GM12878 (cell line): ENCODE results near the gene IGF2R. TPM values are rescaled to one million over a fixed set of nuclear protein-coding genes. Genes with fewer than 3 reads are reported as not detected.
A peak's percentile ranks its signal among the peaks of the same experiment; 100 is the strongest.

Experiments used
- ATAC-seq: fragments of 200-7000 bp; cut with Tn5 transposase; 3 replicates; pipeline ENCODE4 v1.9.1; 2020; ENCODE audit warnings: mild to moderate bottlenecking, moderate library complexity
- BruUV-seq: library from RNA; stranded (reverse); fragments of 400-500 nt; replicated peaks from 2 replicates; lab custom pipeline; 2021; lab: Mats Ljungman, UMichigan
- CTCF ChIA-PET: fragments of 300-600 bp; sonication (Branson Sonifier 250); formaldehyde crosslinking; extraction: SDS; loops from one replicate; lab custom pipeline; 2021; ENCODE audit warnings: inconsistent platforms; lab: Yijun Ruan, JAX
- POLR2A ChIA-PET: fragments of 350-600 bp; formaldehyde crosslinking; extraction: SDS; loops from one replicate; lab custom pipeline; 2021; ENCODE audit warnings: inconsistent platforms; lab: Charles Lee
- RAD21 ChIA-PET: fragments of 300-600 bp; sonication (Branson Sonifier 250); formaldehyde crosslinking; loops from one replicate; lab custom pipeline; 2023; ENCODE audit warnings: antibody characterized with exemption; ENCODE audit not compliant: unreplicated experiment; lab: Charles Lee
- SMC1A ChIA-PET: fragments of 300-600 bp; sonication (Branson Sonifier 250); formaldehyde crosslinking; loops from one replicate; lab custom pipeline; 2023; ENCODE audit not compliant: unreplicated experiment, uncharacterized antibody; lab: Charles Lee
- DNase-seq: peaks from one replicate; pipeline ENCODE4 v3.0.0-alpha.2; 2011; ENCODE audit warnings: low read depth, low spot score
- FAIRE-seq: peaks from 3 replicates; lab custom pipeline; 2011; peaks lifted over from hg19 to GRCh38; lab: Jason Lieb, UNC
- H2AFZ ChIP-seq: 2 replicates; pipeline ENCODE4 v1.6.0; 2011; ENCODE audit warnings: low read depth, low read length, control low read depth; ENCODE audit not compliant: control insufficient read depth
- H3K27ac ChIP-seq: 2 replicates; pipeline ENCODE4 v1.5.1; 2011; ENCODE audit warnings: control low read depth; ENCODE audit not compliant: control insufficient read depth, insufficient read depth
- H3K27me3 ChIP-seq, 2 experiments: replicated peaks in 1 of 2; 2 replicates each; pipeline versions ENCODE4 v1.6.0 to v1.6.1; 2011; ENCODE audit warnings: low read length in 1 of 2; ENCODE audit not compliant: control insufficient read depth in 2 of 2, insufficient read depth in 2 of 2
- H3K36me3 ChIP-seq, 2 experiments: 2 replicates each; pipeline ENCODE4 v1.5.1; 2011; ENCODE audit warnings: low read length in 1 of 2; ENCODE audit not compliant: control insufficient read depth in 2 of 2, insufficient read depth in 2 of 2
- H3K4me1 ChIP-seq: 2 replicates; pipeline ENCODE4 v1.6.1; 2011; ENCODE audit warnings: mild to moderate bottlenecking, low read length, moderate library complexity, mixed read lengths; ENCODE audit not compliant: control insufficient read depth, insufficient read depth
- H3K4me2 ChIP-seq: 2 replicates; pipeline ENCODE4 v1.6.0; 2011; ENCODE audit warnings: control low read depth; ENCODE audit not compliant: control insufficient read depth, insufficient read depth
- H3K4me3 ChIP-seq: fragments of 200-600 bp; sonication (generic); 2 replicates; pipeline ENCODE4 v1.5.1; 2016
- H3K79me2 ChIP-seq: 2 replicates; pipeline ENCODE4 v1.6.0; 2011; ENCODE audit warnings: low read length; ENCODE audit not compliant: control insufficient read depth, insufficient read depth
- H3K9ac ChIP-seq: 2 replicates; pipeline ENCODE4 v1.8.0; 2011; ENCODE audit warnings: low read length, control low read depth, mixed read lengths; ENCODE audit not compliant: control insufficient read depth, insufficient read depth
- H3K9me3 ChIP-seq: replicated peaks from 3 replicates; pipeline ENCODE4 v1.5.1; 2011; ENCODE audit warnings: mild to moderate bottlenecking, low read length; ENCODE audit not compliant: control insufficient read depth, insufficient read depth
- H4K20me1 ChIP-seq: 2 replicates; pipeline ENCODE4 v1.6.0; 2011; ENCODE audit not compliant: control insufficient read depth, insufficient read depth
- BHLHE40 ChIP-seq, 2 experiments: fragments of 450-650 bp in 1 of 2; IDR thresholded peaks; 2 replicates each; pipeline ENCODE4 v1.6.1; 2011 to 2017; ENCODE audit warnings: low read depth in 2 of 2, borderline replicate concordance in 1 of 2, improper control_type of control experiment in 1 of 2, low read length in 1 of 2, mild to moderate bottlenecking in 1 of 2
- HDAC6 ChIP-seq: fragments of 200-600 bp; sonication (generic); IDR thresholded peaks from one replicate; pipeline ENCODE4 v1.8.0; 2017; ENCODE audit warnings: antibody characterized with exemption; ENCODE audit not compliant: unreplicated experiment
- SMC3 ChIP-seq: IDR thresholded peaks from 2 replicates; pipeline ENCODE4 v1.6.1; 2011; ENCODE audit warnings: low read length, improper control_type of control experiment, borderline replicate concordance
- SPI1 ChIP-seq: IDR thresholded peaks from 2 replicates; pipeline ENCODE4 v1.6.1; 2011; ENCODE audit warnings: low read depth, mild to moderate bottlenecking, low read length, moderate library complexity, borderline replicate concordance; ENCODE audit not compliant: insufficient read depth
- WGBS: methylation state at CpG from one replicate; pipeline ENCODE4 v1.1.6; 2016; ENCODE audit warnings: low lambda C conversion rate; ENCODE audit not compliant: insufficient replicate concordance, insufficient coverage; ENCODE audit errors: missing lambda C conversion rate; 5-methylcytosine and 5-hydroxymethylcytosine counted together
- in situ Hi-C: fragments of 300-500 bp; cut with MboI; formaldehyde crosslinking; loops from 9 replicates; pipeline ENCODE4 v1.14.3; 2018; ENCODE audit warnings: mixed read lengths
- intact Hi-C: fragments of 100-400 bp; cut with micrococcal nuclease; formaldehyde crosslinking; loops from one replicate; pipeline ENCODE4 v1.14.2; 2022; ENCODE audit not compliant: unreplicated experiment
- polyA plus RNA-seq, 11 experiments: library from polyadenylated mRNA; depleted of rRNA in 4 of 11; unstranded in 6 of 11; stranded (reverse) in 5 of 11; fragments of >200 nt; fragmentation: Nextera tagmentation in 4 of 11; fragmentation: Illumina TruSeq in 1 of 11; extraction: Ambion mirVana in 4 of 11; extraction: Trizol in 1 of 11; gene quantifications; 1 replicate in 1 of 11; 2 replicates in 10 of 11; pipeline versions ENCODE4 v1.2.1 to v1.2.3, GENCODE V29; 2011 to 2016; ENCODE audit warnings: inconsistent platforms in 2 of 11, missing spikeins in 2 of 11, low read depth in 1 of 11
- total RNA-seq, 4 experiments: library from RNA; depleted of rRNA in 3 of 4; stranded (reverse); fragments of >200 nt in 3 of 4; fragmentation: Illumina TruSeq in 1 of 4; extraction: Trizol in 1 of 4; gene quantifications; 2 replicates each; pipeline versions ENCODE4 v1.2.1 to v1.2.3, GENCODE V29; 2013 to 2021
- TF ChIP-seq, protein P1 (sequence below): IDR thresholded peaks from 2 replicates; pipeline ENCODE4 v1.6.1; 2011; ENCODE audit warnings: borderline replicate concordance, low read depth, mild to moderate bottlenecking, moderate library complexity, low read length; ENCODE audit not compliant: insufficient read depth, poor library complexity, severe bottlenecking

IGF2R gene
- total and polyA plus RNA-seq, 10 of the 15 experiments (the other 5 are each of a cell fraction or from before 2014, with no cell fraction given), result 1.00 to 40.1 (median 16.8) TPM

DNA sequence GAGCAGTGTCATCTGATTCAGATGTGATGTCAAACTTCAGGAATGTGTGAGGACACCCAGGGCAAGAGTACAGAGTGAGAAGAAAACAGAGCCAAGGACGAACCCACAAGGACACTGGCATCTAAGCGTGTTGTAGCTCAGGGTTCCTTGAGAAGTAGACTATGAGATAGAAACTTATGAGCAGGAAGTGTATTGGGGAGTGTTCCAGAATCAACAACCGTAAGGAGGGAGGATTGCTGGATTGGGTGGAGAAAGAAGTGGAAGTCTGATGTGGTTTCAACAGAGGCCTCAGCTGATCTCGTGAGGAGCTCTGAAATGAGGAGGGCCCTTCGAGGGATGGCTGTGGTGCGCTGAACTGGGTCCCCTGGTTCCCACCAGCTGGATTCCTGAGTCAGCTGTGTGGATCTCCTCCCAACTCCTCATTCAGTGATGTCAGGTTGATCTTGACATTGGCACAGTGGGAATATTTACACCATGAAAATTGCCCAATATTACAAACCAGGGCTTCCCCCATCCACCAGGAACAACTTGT lies 25.7 kb upstream of the IGF2R start (continued):
- TF ChIP-seq, protein P1, sequence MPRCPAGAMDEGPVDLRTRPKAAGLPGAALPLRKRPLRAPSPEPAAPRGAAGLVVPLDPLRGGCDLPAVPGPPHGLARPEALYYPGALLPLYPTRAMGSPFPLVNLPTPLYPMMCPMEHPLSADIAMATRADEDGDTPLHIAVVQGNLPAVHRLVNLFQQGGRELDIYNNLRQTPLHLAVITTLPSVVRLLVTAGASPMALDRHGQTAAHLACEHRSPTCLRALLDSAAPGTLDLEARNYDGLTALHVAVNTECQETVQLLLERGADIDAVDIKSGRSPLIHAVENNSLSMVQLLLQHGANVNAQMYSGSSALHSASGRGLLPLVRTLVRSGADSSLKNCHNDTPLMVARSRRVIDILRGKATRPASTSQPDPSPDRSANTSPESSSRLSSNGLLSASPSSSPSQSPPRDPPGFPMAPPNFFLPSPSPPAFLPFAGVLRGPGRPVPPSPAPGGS, result no peak
- TF ChIP-seq SMC3 (no peak), BHLHE40 (IDR thresholded peaks at IDR 0.05; ENCODE audit: borderline replicate concordance in 1 of 2, low read depth in 2 of 2, low read length in 1 of 2) (no peak)

DNA sequence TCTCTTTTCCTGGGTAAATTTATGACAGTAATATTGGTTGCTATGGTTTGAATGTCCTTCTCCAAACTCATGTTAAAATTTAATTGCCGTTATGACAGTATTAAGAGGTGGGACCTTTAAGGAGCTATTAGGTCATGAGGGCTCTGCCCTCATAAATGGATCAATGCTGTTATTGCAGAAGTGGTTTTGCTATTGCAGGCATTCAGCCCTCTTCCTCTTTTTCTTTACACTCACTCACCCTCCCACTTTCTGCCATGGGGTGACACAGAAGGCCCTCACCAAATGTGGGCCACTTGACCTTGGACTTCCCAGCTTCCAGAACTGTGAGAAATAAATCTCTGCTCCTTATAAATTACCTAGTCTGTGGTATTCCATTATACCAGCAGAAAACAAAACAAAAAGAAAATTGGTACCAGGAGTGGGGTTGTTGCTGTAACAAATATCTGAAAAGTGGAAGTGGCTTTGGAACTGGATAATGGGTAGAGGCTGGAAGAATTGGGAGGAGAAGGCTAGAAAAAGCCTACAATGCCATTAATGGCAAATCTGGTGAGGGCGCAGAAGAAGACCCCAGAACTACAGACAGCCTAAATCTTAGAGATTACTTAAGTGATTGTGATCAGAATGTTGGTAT lies 24.8 kb upstream of the IGF2R start:
- ATAC-seq, result no peak
- ChIA-PET CTCF (interaction anchor here (0.8 to 10.2 kb wide), 4 partner anchors 12 to 79 kb away, joined by 3 to 114 read pairs (median 7); no protein-coding TSS in a partner anchor), POLR2A (no interaction called here), SMC1A (interaction anchor here (0.6 to 9.3 kb wide), 5 partner anchors 13 to 107 kb away, joined by 3 to 113 read pairs (median 4); no protein-coding TSS in a partner anchor), RAD21 (interaction anchor here (1.1 to 5.2 kb wide), 3 partner anchors 13 to 81 kb away, joined by 4 to 74 read pairs (median 9); no protein-coding TSS in a partner anchor)
- H3K9me3 ChIP-seq, result no peaks in the 10 kb centered on the region; the same call in 2 of the 3 replicates
- H4K20me1 ChIP-seq, result no peaks in the 10 kb centered on the region
- in situ Hi-C loops, result loop anchor here (5.0 kb wide), 1 partner anchor 77 kb away; no protein-coding TSS in a partner anchor
- H3K9ac ChIP-seq, result no peak overlapping the region
- no TSS peak for BruUV-seq
- H3K27me3 ChIP-seq, result no peaks in the 10 kb centered on the region
- no peak for FAIRE-seq
- no peak overlapping the region for H3K4me2 ChIP-seq
- no peaks in the 10 kb centered on the region for H3K36me3 ChIP-seq
- peak; percentile 45; the same call in 1 of the 2 replicates for TF ChIP-seq SPI1
- no peak for TF ChIP-seq HDAC6
- no peaks in the 10 kb centered on the region for H3K4me1 ChIP-seq
- no peak overlapping the region for H3K4me3 ChIP-seq
- H2AFZ ChIP-seq, result no peak overlapping the region
- H3K27ac ChIP-seq, result no peak overlapping the region
- no peaks in the 10 kb centered on the region for H3K79me2 ChIP-seq
- DNase-seq, result no peak
- intact Hi-C loops, result no loop called here
- 42% methylated on average over 2 of the region's 2 CpGs for WGBS
